ENCODE measurements around the gene MAMDC2. TPM values are rescaled to one million over a fixed set of nuclear protein-coding genes. Genes with fewer than 3 reads are reported as not detected.

The MAMDC2 gene
- total and polyA plus RNA-seq, 8 donors = 6.1 to 23.6 (median 7.6) TPM

DNA sequence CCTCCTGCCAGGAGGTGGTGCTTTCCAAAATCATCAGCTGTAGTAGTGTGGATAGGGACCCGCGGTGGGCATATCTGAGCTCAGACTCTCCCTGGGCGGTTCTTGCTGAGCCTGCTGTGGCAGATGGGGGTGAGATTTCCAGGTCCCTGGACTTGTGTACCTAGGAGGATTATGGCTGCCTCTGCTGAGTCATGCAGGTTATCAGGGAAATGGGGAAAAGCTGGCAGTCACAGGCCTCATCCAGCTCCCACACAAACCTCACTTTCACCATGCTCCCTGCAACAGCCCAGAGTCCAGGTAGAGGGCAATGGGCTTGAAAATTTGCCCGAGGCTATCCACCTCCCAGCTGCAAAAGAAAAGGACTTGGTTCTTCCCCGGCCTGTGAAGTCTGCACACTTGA is 23.4 kb upstream of the MAMDC2 start:
- Histone ChIP-seq H3K4me3 (no peak overlapping the region), H3K4me1 (no peaks in the 10 kb centered on the region), H3K27me3 (no peaks in the 10 kb centered on the region), H3K9me3 (no peaks in the 10 kb centered on the region), H3K27ac (no peak overlapping the region), H3K36me3 (no peaks in the 10 kb centered on the region)
- intact Hi-C loops (cut with DNase I) = no loop called here
- no peak for TF ChIP-seq CTCF (IDR thresholded peaks at IDR 0.05)
- DNase-seq (no peak), ATAC-seq (no peak)

- Histone ChIP-seq H3K36me3 (no peaks in the 10 kb centered on the region), H3K27me3 (no peaks in the 10 kb centered on the region), H3K4me3 (no peak overlapping the region), H3K27ac (no peak overlapping the region), H3K4me1 (no peaks in the 10 kb centered on the region), H3K9me3 (no peaks in the 10 kb centered on the region)
- DNase-seq (peak in 2 of 4 donors; percentile 60 to 72), ATAC-seq (peak; percentile 41)
- intact Hi-C loops (cut with DNase I) = no loop called here
- TF ChIP-seq CTCF (IDR thresholded peaks at IDR 0.05) = no peak
Measured at GRCh38 chr9:70020991-70021571, 22.6 kb upstream of the MAMDC2 start.

DNA sequence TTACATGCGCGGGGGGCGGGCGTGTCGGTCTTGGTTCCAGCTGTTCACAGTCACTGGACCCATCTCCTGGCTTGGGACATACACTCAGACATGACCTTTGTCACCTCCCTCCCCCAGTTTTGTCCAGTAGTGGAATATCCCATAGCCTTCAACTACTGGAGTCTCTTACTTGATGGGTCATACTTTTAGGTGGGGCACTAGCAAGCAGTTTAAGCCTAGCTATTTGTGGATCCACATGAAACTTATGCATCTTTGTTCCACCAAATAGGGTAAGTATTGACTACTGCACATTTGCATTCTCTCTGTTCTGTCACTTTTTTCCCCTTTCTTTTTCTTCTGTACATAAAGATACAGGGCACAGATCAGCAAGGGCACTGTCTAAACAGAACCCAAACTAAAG is 15.4 kb upstream of the MAMDC2 start:
- intact Hi-C loops (cut with DNase I) = no loop called here
- DNase-seq = no peak

DNA sequence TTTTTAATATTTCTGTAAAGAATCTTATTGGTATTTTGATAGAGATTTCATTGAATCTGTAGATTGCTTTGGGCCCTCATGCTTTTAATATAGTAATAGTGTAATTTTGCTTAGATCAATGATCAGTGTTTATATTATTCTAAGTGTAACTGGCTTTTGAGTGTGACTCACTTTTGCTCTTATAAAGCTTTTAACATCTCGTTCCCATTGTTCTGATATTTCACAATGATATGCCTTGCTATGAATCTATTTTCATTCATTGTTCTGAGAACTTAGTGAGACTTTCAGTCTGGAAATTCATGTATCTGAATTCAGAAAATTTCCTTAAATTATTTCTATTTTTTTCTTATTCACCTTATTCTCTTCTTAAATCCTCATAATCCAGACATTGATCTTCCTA is 13.5 kb upstream of the MAMDC2 start:
- no peaks in the 10 kb centered on the region for H3K9me3 ChIP-seq
- intact Hi-C loops (cut with DNase I) = no loop called here
- H3K4me3 ChIP-seq = no peak overlapping the region
- TF ChIP-seq CTCF (IDR thresholded peaks at IDR 0.05) = no peak
- H3K4me1 ChIP-seq = no peaks in the 10 kb centered on the region
- H3K27ac ChIP-seq = no peak overlapping the region
- no peaks in the 10 kb centered on the region for H3K27me3 ChIP-seq
- no peak for DNase-seq
- no peak for ATAC-seq
- H3K36me3 ChIP-seq = no peaks in the 10 kb centered on the region

More for the DNA sequence above, 15.4 kb upstream of the MAMDC2 start:
- Histone ChIP-seq H3K9me3 (no peaks in the 10 kb centered on the region), H3K36me3 (no peaks in the 10 kb centered on the region), H3K27ac (no peak overlapping the region), H3K27me3 (no peaks in the 10 kb centered on the region), H3K4me1 (no peaks in the 10 kb centered on the region), H3K4me3 (no peak overlapping the region)
- ATAC-seq = no peak
- TF ChIP-seq CTCF (IDR thresholded peaks at IDR 0.05) = no peak

DNA sequence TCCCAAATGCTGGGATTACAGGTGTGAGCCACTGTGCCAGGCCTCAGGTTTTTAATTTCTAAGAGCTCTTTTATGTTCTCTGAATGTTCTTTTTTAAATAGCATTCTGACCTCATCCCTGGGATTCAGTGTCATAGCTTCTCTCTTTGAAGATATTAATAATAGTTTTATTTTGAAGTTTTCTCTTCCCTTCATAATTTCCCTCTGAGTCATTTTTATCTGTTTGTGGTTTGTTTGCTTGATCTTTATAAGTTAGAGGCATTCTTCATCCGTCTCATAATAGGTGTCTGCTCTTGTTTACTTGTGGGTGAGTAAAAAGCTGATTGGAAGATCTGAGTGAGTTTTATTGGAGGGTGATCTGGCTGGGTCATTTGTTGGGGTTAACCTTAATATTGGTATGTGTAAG is 12.5 kb upstream of the MAMDC2 start:
- DNase-seq (no peak), ATAC-seq (no peak)
- no peak overlapping the region for H3K27ac ChIP-seq
- no peaks in the 10 kb centered on the region for H3K4me1 ChIP-seq
- H3K36me3 ChIP-seq = no peaks in the 10 kb centered on the region
- no peak overlapping the region for H3K4me3 ChIP-seq
- H3K9me3 ChIP-seq = no peaks in the 10 kb centered on the region
- intact Hi-C loops (cut with DNase I) = no loop called here
- no peaks in the 10 kb centered on the region for H3K27me3 ChIP-seq
- no peak for TF ChIP-seq CTCF (IDR thresholded peaks at IDR 0.05)

Measured in left lung (tissue), 10 donors.